ENCODE measurements around the gene VGLL1.

Gene VGLL1

DNA sequence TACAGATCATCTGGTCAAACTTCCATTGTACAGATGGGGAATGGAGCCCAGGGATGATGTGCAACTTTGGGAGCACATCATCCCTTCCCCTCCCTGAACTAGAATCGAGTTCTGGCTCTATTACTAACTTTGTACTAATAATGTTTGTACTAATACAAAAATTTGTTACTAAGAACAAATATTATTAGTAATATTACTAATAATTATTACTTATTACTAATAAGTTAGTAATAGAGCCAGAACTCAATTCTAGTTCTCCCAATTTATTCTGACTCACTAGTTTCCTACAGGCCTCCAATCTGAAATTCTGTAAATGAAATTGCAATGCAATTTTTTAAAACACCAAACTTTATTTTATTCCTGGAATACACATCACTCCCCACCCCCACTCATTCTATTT lies 68.0 kb downstream of the VGLL1 start:
- no peak overlapping the region for H3K27ac ChIP-seq
- TF ChIP-seq, protein P1, sequence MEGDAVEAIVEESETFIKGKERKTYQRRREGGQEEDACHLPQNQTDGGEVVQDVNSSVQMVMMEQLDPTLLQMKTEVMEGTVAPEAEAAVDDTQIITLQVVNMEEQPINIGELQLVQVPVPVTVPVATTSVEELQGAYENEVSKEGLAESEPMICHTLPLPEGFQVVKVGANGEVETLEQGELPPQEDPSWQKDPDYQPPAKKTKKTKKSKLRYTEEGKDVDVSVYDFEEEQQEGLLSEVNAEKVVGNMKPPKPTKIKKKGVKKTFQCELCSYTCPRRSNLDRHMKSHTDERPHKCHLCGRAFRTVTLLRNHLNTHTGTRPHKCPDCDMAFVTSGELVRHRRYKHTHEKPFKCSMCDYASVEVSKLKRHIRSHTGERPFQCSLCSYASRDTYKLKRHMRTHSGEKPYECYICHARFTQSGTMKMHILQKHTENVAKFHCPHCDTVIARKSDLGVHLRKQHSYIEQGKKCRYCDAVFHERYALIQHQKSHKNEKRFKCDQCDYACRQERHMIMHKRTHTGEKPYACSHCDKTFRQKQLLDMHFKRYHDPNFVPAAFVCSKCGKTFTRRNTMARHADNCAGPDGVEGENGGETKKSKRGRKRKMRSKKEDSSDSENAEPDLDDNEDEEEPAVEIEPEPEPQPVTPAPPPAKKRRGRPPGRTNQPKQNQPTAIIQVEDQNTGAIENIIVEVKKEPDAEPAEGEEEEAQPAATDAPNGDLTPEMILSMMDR (conservative IDR thresholded peaks at IDR 0.05), result no peak

Measured in VCaP (cell line).